Thymus (tissue), 11 donors: ENCODE results near the gene HS2ST1. TPM values are rescaled to one million over a fixed set of nuclear protein-coding genes. Genes with fewer than 3 reads are reported as not detected.
A peak's percentile ranks its signal among the peaks of the same experiment; 100 is the strongest.
"Not testable (repeated sequence)": the region's sequence is repeated elsewhere in the genome, so short reads cannot be mapped to it uniquely, and the experiment has no call there.

Experiments
- DNase-seq, 9 donors: peaks; one replicate each; pipeline ENCODE4 v3.0.0-alpha.2; 2013; ENCODE audit warnings: low spot score in 9 of 9, low read depth in 6 of 9, missing footprints in 1 of 9
- H3K27ac ChIP-seq, 2 donors: one replicate each; pipeline ENCODE4 v1.5.1; 2013; ENCODE audit warnings: control low read depth in 1 of 2, low read depth in 1 of 2, low read length in 1 of 2, mild to moderate bottlenecking in 1 of 2, moderate library complexity in 1 of 2
- H3K27me3 ChIP-seq, 2 donors: one replicate each; pipeline ENCODE4 v1.5.1; 2013; ENCODE audit warnings: low read length in 1 of 2; ENCODE audit not compliant: control insufficient read depth in 2 of 2, insufficient read depth in 1 of 2
- H3K36me3 ChIP-seq, 2 donors: one replicate each; pipeline ENCODE4 v1.5.1; 2013; ENCODE audit warnings: low read length in 1 of 2, mild to moderate bottlenecking in 1 of 2, moderate library complexity in 1 of 2; ENCODE audit not compliant: control insufficient read depth in 2 of 2, insufficient read depth in 2 of 2
- H3K4me1 ChIP-seq, 2 donors: one replicate each; pipeline ENCODE4 v1.5.1; 2013; ENCODE audit warnings: low read length in 2 of 2; ENCODE audit not compliant: control insufficient read depth in 2 of 2, insufficient read depth in 2 of 2
- H3K4me3 ChIP-seq, 2 donors: one replicate each; pipeline ENCODE4 v1.5.1; 2013; ENCODE audit warnings: low read length in 2 of 2, control low read depth in 1 of 2, mild to moderate bottlenecking in 1 of 2
- H3K9me3 ChIP-seq, 2 donors: one replicate each; pipeline ENCODE4 v1.5.1; 2013; ENCODE audit warnings: low read length in 1 of 2, mild to moderate bottlenecking in 1 of 2; ENCODE audit not compliant: control insufficient read depth in 2 of 2, insufficient read depth in 1 of 2
- WGBS: extraction: QIAGEN DNeasy Blood & Tissue Kit; methylation state at CpG from one replicate; pipeline ENCODE4 v1.1.7; 2013; 5-methylcytosine and 5-hydroxymethylcytosine counted together
- polyA plus RNA-seq: library from polyadenylated mRNA; stranded (reverse); fragments of 200-250 nt; gene quantifications from one replicate; pipeline ENCODE4 v1.2.3, GENCODE V29; 2013
- total RNA-seq: library from RNA; stranded (reverse); fragments of 120-200 nt; gene quantifications from one replicate; pipeline ENCODE4 v1.2.4, GENCODE V29; 2013
- donor health status: healthy.

HS2ST1 gene
- total and polyA plus RNA-seq, 2 donors, result 9.7 to 11.5 TPM

- DNase-seq, result no peak
- 85% methylated on average over 1 of the region's 1 CpG for WGBS
- H3K27ac ChIP-seq, result no peak overlapping the region
- no peak overlapping the region for H3K4me3 ChIP-seq
- H3K27me3 ChIP-seq, result no peaks in the 10 kb centered on the region
- no peaks in the 10 kb centered on the region for H3K4me1 ChIP-seq
- no peaks in the 10 kb centered on the region for H3K36me3 ChIP-seq
- H3K9me3 ChIP-seq, result no peaks in the 10 kb centered on the region
Observed at GRCh38 chr1:86951430-86951829, 37.0 kb downstream of the HS2ST1 start.

GRCh38 chr1:86953167-86953566, 38.7 kb downstream of the HS2ST1 start:
- no peak for DNase-seq
- Histone ChIP-seq H3K36me3 (no peaks in the 10 kb centered on the region), H3K27ac (no peak overlapping the region), H3K4me1 (no peaks in the 10 kb centered on the region), H3K4me3 (no peak overlapping the region), H3K9me3 (no peaks in the 10 kb centered on the region), H3K27me3 (no peaks in the 10 kb centered on the region)
- 96% methylated on average over 3 of the region's 3 CpGs for WGBS

GRCh38 chr1:86955678-86956077, 41.2 kb downstream of the HS2ST1 start:
- H3K4me3 ChIP-seq, result no peak overlapping the region
- no peaks in the 10 kb centered on the region for H3K4me1 ChIP-seq
- WGBS, result 89% methylated on average over 3 of the region's 3 CpGs
- H3K27ac ChIP-seq, result no peak overlapping the region
- DNase-seq, result no peak
- H3K27me3 ChIP-seq, result no peaks in the 10 kb centered on the region
- no peaks in the 10 kb centered on the region for H3K9me3 ChIP-seq
- H3K36me3 ChIP-seq, result no peaks in the 10 kb centered on the region

- Histone ChIP-seq H3K4me1 (no peaks in the 10 kb centered on the region), H3K4me3 (no peak overlapping the region), H3K9me3 (no peaks in the 10 kb centered on the region), H3K27ac (no peak overlapping the region), H3K36me3 (no peaks in the 10 kb centered on the region), H3K27me3 (no peaks in the 10 kb centered on the region)
- DNase-seq, result no peak
Observed at GRCh38 chr1:86956221-86956620, 41.8 kb downstream of the HS2ST1 start.

- Histone ChIP-seq H3K36me3 (no peaks in the 10 kb centered on the region), H3K27ac (no peak overlapping the region), H3K4me1 (no peaks in the 10 kb centered on the region), H3K9me3 (no peaks in the 10 kb centered on the region), H3K4me3 (no peak overlapping the region), H3K27me3 (no peaks in the 10 kb centered on the region)
- no peak for DNase-seq
Observed at GRCh38 chr1:86957221-86957620, 42.8 kb downstream of the HS2ST1 start.

- no peak overlapping the region for H3K4me3 ChIP-seq
- H3K27me3 ChIP-seq, result no peaks in the 10 kb centered on the region
- no peaks in the 10 kb centered on the region for H3K4me1 ChIP-seq
- H3K27ac ChIP-seq, result no peak overlapping the region
- DNase-seq, result no peak
- no peaks in the 10 kb centered on the region for H3K36me3 ChIP-seq
- H3K9me3 ChIP-seq, result no peaks in the 10 kb centered on the region
Observed at GRCh38 chr1:86960548-86960947, 46.1 kb downstream of the HS2ST1 start.

- WGBS, result 96% methylated on average over 36 of the region's 36 CpGs
- not testable (repeated sequence) for H3K27ac ChIP-seq, H3K36me3 ChIP-seq, H3K4me3 ChIP-seq, H3K9me3 ChIP-seq, DNase-seq, H3K4me1 ChIP-seq, H3K27me3 ChIP-seq
Observed at GRCh38 chr1:86963841-86964240, 49.4 kb downstream of the HS2ST1 start.

- Histone ChIP-seq H3K9me3 (peaks cover 0 to 2% of the 10 kb centered on the region in 2 donors), H3K4me3 (no peak overlapping the region), H3K27me3 (no peaks in the 10 kb centered on the region), H3K36me3 (no peaks in the 10 kb centered on the region), H3K27ac (no peak overlapping the region), H3K4me1 (no peaks in the 10 kb centered on the region)
- WGBS, result 61% methylated on average over 2 of the region's 2 CpGs
- peak in 5 of 9 donors; percentile 9 to 47 (median 19) for DNase-seq
Observed at GRCh38 chr1:86965012-86965826, 50.8 kb downstream of the HS2ST1 start.

- Histone ChIP-seq H3K36me3 (no peaks in the 10 kb centered on the region), H3K27ac (no peak overlapping the region), H3K9me3 (peaks cover 0 to 2% of the 10 kb centered on the region in 2 donors), H3K27me3 (no peaks in the 10 kb centered on the region), H3K4me1 (no peaks in the 10 kb centered on the region), H3K4me3 (no peak overlapping the region)
- WGBS, result 100% methylated on average over 1 of the region's 1 CpG
- no peak for DNase-seq
Observed at GRCh38 chr1:86965827-86966182, 51.4 kb downstream of the HS2ST1 start.
